Body of pancreas (tissue), 4 donors: ENCODE measurements around the gene CARD11.

Experiments used
- CTCF ChIP-seq, 7 experiments: fragments of 450-650 bp in 4 of 7; fragments of 200-600 bp in 3 of 7; sonication (generic) in 3 of 7; IDR thresholded peaks; one replicate each; pipeline ENCODE4 v1.5.1; 2016 to 2019; ENCODE audit warnings: antibody characterized with exemption in 7 of 7
- POLR2A ChIP-seq, 3 donors: fragments of 450-650 bp; IDR thresholded peaks; one replicate each; pipeline ENCODE4 v1.6.1; 2016; ENCODE audit warnings: antibody characterized with exemption in 3 of 3, mild to moderate bottlenecking in 2 of 3

- TF ChIP-seq CTCF (IDR thresholded peaks at IDR 0.05) (no peak), POLR2A (IDR thresholded peaks at IDR 0.05) (no peak)
Measured at GRCh38 chr7:2944739-2945138, 98.9 kb downstream of the CARD11 start.
